Adrenal gland (tissue), 12 donors: Measurements from ENCODE around the gene PLD3. TPM values are rescaled to one million over a fixed set of nuclear protein-coding genes. Genes with fewer than 3 reads are reported as not detected.
A peak's percentile ranks its signal among the peaks of the same experiment; 100 is the strongest.

Source experiments
- DNase-seq, 7 donors: peaks; one replicate each; pipeline ENCODE4 v3.0.0-alpha.2; 2019 to 2020
- H3K27ac ChIP-seq, 5 donors: fragments of 200-600 bp; sonication (generic) in 4 of 5; 1 replicate in 3 of 5; 2 replicates in 2 of 5; pipeline versions ENCODE4 v1.5.1 to v1.8.0; 2016 to 2020; ENCODE audit warnings: mild to moderate bottlenecking in 1 of 5
- H3K27me3 ChIP-seq: fragments of 200-600 bp; 2 replicates; pipeline ENCODE4 v1.8.0; 2021
- H3K36me3 ChIP-seq, 2 donors: fragments of 200-600 bp; replicated peaks in 1 of 2; 1 replicate in 1 of 2; 2 replicates in 1 of 2; pipeline versions ENCODE4 v1.5.1 to v1.8.0; 2018 to 2022
- H3K4me1 ChIP-seq, 2 donors: fragments of 200-600 bp; replicated peaks in 1 of 2; 1 replicate in 1 of 2; 2 replicates in 1 of 2; pipeline versions ENCODE4 v1.5.1 to v1.8.0; 2018 to 2021
- H3K4me3 ChIP-seq, 4 donors: fragments of 200-600 bp; sonication (generic) in 3 of 4; one replicate each; pipeline ENCODE4 v1.5.1; 2016 to 2018
- H3K9me3 ChIP-seq, 3 donors: fragments of 200-600 bp; sonication (generic) in 1 of 3; replicated peaks in 1 of 3; 1 replicate in 2 of 3; 2 replicates in 1 of 3; pipeline versions ENCODE4 v1.5.1 to v1.8.0; 2016 to 2021
- POLR2A ChIP-seq, 2 donors: fragments of 450-650 bp; IDR thresholded peaks; one replicate each; pipeline ENCODE4 v1.6.1; 2017; ENCODE audit warnings: antibody characterized with exemption in 2 of 2, mild to moderate bottlenecking in 2 of 2, moderate library complexity in 1 of 2
- WGBS, 4 donors: extraction: QIAGEN DNeasy Blood & Tissue Kit in 2 of 4; methylation state at CpG; one replicate each; pipeline versions ENCODE4 v1.1.5 to v1.1.7; 2013 to 2017; 5-methylcytosine and 5-hydroxymethylcytosine counted together
- intact Hi-C, 2 donors: fragments of 100-400 bp; cut with DNase I; formaldehyde crosslinking; loops; one replicate each; pipeline versions ENCODE4 v1.14.1 to v1.15.0; 2022 to 2023
- polyA plus RNA-seq, 3 donors: library from polyadenylated mRNA; stranded (reverse); fragments of 200-250 nt in 2 of 3; fragments of 350-450 nt in 1 of 3; fragmentation: Illumina TruSeq in 1 of 3; extraction: RNeasy Lipid Tissue Mini Kit (QIAGEN cat#74804) in 1 of 3; gene quantifications; one replicate each; pipeline ENCODE4 v1.2.3, GENCODE V29; 2013 to 2014
- total RNA-seq, 9 donors: library from RNA; depleted of rRNA in 4 of 9; stranded (reverse); fragments of >200 nt in 4 of 9; fragments of 120-200 nt in 1 of 9; fragmentation: NEBNext Ultra II Directional in 1 of 9; extraction: Animal tissue kit (Norgen Biotek cat#: 25700) in 1 of 9; gene quantifications; one replicate each; pipeline versions ENCODE4 v1.1.0 to v1.2.4, GENCODE V29; 2013 to 2023
- TF ChIP-seq, protein P1 (sequence below), 6 experiments: fragments of 450-650 bp in 4 of 6; fragments of 200-600 bp in 2 of 6; sonication (generic) in 1 of 6; IDR thresholded peaks; 1 replicate in 5 of 6; 2 replicates in 1 of 6; pipeline versions ENCODE4 v1.5.1 to v1.8.0; 2016 to 2021; ENCODE audit warnings: antibody characterized with exemption in 6 of 6, mild to moderate bottlenecking in 2 of 6, moderate library complexity in 1 of 6
- donor health status: healthy with polysubstance abuse.
- donor health status: Bipolar disorder and iron deficiency.
- donor health status: DM: yes; HTN: yes; CAD: no.
- donor health status: DM: no; HTN: no; CAD: no.
- donor health status: DM: no; HTN: no; CAD: no.
- donor health status: DM: yes; HTN: yes; CAD: no.

PLD3 gene
- total and polyA plus RNA-seq, 12 donors: 170 to 1,019 (median 415) TPM

DNA sequence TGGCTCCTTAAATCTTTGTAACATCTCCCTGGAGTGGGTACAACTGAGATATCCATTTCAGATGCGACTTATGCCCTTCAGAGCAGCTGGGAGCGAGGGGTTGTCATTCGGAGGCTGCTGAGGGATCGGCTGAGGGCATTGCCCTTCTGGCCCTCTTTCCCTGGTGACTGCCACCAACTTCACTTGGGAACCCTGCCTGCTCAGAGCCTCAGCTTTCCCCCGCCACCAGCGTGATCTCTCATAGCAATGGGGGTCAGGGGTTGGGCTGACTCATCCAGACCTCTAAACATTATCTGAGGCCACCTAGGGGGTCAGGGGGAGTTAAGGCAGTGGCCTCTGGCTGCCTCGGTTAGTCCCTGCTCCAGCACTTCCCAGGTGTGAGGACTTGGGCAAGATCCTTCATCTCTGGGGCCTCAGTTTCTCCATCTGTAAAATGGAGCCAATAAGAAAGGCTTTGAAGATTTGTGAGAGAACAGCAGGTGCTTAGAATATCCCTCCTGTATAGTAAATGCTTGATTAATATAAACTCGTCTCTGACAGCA, 63.5 kb downstream of the PLD3 start:
- intact Hi-C loops: no loop called here
- TF ChIP-seq, protein P1, sequence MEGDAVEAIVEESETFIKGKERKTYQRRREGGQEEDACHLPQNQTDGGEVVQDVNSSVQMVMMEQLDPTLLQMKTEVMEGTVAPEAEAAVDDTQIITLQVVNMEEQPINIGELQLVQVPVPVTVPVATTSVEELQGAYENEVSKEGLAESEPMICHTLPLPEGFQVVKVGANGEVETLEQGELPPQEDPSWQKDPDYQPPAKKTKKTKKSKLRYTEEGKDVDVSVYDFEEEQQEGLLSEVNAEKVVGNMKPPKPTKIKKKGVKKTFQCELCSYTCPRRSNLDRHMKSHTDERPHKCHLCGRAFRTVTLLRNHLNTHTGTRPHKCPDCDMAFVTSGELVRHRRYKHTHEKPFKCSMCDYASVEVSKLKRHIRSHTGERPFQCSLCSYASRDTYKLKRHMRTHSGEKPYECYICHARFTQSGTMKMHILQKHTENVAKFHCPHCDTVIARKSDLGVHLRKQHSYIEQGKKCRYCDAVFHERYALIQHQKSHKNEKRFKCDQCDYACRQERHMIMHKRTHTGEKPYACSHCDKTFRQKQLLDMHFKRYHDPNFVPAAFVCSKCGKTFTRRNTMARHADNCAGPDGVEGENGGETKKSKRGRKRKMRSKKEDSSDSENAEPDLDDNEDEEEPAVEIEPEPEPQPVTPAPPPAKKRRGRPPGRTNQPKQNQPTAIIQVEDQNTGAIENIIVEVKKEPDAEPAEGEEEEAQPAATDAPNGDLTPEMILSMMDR (IDR thresholded peaks at IDR 0.05): no peak
- TF ChIP-seq POLR2A (IDR thresholded peaks at IDR 0.05): no peak
- Histone ChIP-seq H3K27me3 (no peaks in the 10 kb centered on the region), H3K9me3 (no peaks in the 10 kb centered on the region), H3K36me3 (no peaks in the 10 kb centered on the region), H3K4me1 (peaks cover 12 to 31% of the 10 kb centered on the region in 2 donors), H3K4me3 (peak overlapping the region in 1 of 4 donors; percentile 16), H3K27ac (peak overlapping the region in 4 of 5 donors; percentile 18 to 74 (median 54))
- WGBS, 4 donors: 42 to 64% (median 55%) methylated on average over 7 to 8 of the region's 8 CpGs
- peak in 2 of 7 donors; percentile 53 to 56 for DNase-seq

DNA sequence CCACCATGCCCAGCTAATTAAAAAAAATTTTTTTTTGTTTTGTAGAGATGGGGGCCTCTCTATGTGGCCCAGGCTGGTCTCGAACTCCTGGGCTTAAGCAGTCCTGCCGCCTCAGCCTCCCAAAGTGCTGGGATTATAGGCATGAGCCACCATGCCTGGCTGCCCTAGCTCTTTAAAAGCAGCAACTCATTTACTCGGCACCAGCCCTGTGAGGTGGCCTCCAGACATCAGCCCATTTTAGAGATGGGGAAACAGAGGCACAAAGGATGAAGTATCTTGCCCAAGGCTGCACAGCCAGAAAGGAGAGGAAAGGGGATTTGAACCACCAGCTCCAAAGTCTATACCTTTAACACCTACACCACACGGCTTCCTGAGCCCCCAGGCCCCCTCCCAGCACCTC, 64.4 kb downstream of the PLD3 start:
- H3K27me3 ChIP-seq: no peaks in the 10 kb centered on the region
- no peak overlapping the region for H3K27ac ChIP-seq
- no peaks in the 10 kb centered on the region for H3K9me3 ChIP-seq
- DNase-seq: no peak
- H3K4me1 ChIP-seq: peaks cover 12 to 33% of the 10 kb centered on the region in 2 donors
- no peaks in the 10 kb centered on the region for H3K36me3 ChIP-seq
- intact Hi-C loops: no loop called here
- TF ChIP-seq POLR2A (IDR thresholded peaks at IDR 0.05): no peak
- TF ChIP-seq, protein P1 (IDR thresholded peaks at IDR 0.05): no peak
- H3K4me3 ChIP-seq: no peak overlapping the region
- WGBS, 4 donors: 64 to 78% (median 67%) methylated on average over 3 to 4 of the region's 4 CpGs

DNA sequence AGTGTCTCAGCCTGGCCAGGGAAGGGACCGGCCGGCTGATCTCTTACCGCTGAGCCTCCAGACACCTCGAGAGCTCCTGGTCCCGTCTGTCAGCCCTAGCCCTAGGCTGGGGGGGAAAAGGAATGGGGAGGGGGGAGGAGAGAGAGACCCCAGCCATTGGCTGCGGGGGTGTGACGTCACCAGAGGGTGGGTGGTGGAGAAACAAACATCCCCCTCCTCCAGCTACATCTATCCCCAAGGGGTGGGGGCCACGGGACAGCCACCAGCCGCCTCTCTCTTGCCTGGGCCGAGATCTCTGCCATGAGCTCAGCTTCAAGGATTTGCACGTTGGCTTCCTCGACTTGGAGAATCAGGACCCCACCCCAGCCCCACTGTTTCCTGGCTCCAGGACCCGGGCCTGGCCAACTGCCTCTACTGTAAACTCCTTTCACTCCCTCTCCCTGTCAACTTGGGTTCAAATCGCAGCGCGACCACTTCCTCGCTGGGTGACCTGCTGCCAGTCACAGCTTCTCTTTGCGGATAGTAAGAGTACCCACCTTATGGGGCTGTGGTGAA, 64.9 kb downstream of the PLD3 start, which contains the start of gene PRX:
Gene PRX (minus strand): TSS at position 88 of the 555 bp plus-strand sequence. CDS start 5,446 bp downstream, outside the sequence.
- Histone ChIP-seq H3K27me3 (no peaks in the 10 kb centered on the region), H3K27ac (peak within 1 kb of the TSS in 1 of 5 donors; percentile 74), H3K36me3 (no peaks in the 10 kb centered on the region), H3K4me3 (no peak within 1 kb of the TSS), H3K9me3 (no peaks in the 10 kb centered on the region), H3K4me1 (peaks cover 12 to 33% of the 10 kb centered on the region in 2 donors)
- intact Hi-C loops: no loop called here
- TF ChIP-seq, protein P1 (IDR thresholded peaks at IDR 0.05): no peak
- TF ChIP-seq POLR2A (IDR thresholded peaks at IDR 0.05): no peak
- no peak for DNase-seq
- WGBS, 4 donors: 47 to 69% (median 51%) methylated on average over 11 to 18 of the region's 18 CpGs

DNA sequence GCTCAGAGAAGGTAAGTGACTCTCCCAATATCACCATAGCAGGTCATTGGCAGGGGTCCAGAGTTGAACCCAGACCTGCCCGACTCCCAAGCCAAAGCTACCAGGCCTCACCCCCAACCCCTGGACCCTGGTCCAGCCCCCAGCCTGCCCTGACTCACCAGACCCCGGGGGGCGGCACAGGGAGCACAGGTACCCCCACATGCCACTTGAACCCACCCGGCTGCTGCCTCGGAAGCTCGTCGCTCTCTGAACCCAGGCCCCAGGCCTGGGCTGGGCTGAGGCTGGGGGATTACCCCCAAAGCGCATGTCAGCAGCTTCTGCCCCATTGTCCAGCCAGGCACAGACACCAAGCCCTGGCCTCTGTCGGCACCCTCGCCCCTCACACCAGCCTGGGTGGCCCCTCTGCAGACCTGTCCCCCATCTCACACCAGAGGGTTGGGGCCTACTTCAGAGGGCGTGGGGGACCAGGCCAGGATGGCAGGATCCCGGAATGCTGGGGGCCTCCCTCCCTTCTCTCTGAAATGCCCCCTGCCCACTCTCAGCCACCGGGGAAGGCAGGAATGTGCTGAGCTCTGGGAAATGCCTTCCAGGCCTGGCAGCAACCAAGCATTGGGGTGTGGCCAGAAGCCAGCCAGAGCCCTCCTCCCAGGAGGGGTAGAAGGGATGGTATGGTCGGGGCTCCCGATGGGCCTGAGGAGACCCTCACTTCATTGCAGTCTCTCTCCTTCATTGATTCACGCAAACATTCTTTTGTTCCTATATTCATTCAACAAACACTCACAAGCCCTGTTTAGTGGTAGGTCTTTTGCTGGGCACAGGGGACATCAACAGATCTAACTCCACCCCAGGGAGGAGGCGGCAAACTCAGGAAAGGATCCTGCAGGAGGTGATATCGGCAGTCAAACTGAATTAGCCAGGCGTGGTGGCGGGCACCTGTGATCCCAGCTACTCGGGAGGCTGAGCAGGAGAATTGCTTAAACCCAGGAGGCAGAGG, 66.3 kb downstream of the PLD3 start:
- Histone ChIP-seq H3K4me3 (no peak overlapping the region), H3K9me3 (no peaks in the 10 kb centered on the region), H3K27ac (no peak overlapping the region), H3K4me1 (peaks cover 12 to 29% of the 10 kb centered on the region in 2 donors), H3K36me3 (no peaks in the 10 kb centered on the region), H3K27me3 (no peaks in the 10 kb centered on the region)
- intact Hi-C loops: no loop called here
- TF ChIP-seq, protein P1 (IDR thresholded peaks at IDR 0.05): no peak
- TF ChIP-seq POLR2A (IDR thresholded peaks at IDR 0.05): no peak
- no peak for DNase-seq
- 80 to 90% (median 86%) methylated on average over 15 to 21 of the region's 21 CpGs for WGBS, 4 donors
